ENCODE results near the gene ZNF263.

ZNF263 gene

GRCh38 chr16:3317315-3317999, 34.2 kb downstream of the ZNF263 start:
- no peak for ATAC-seq
- TF ChIP-seq ZNF70 (CRISPR knock-in tag; IDR thresholded peaks at IDR 0.05) (no peak), ISL1 (CRISPR knock-in tag; IDR thresholded peaks at IDR 0.05) (no peak), PATZ1 (CRISPR knock-in tag; IDR thresholded peaks at IDR 0.05; ENCODE audit: borderline replicate concordance) (no peak), ZNF8 (CRISPR knock-in tag; IDR thresholded peaks at IDR 0.05) (no peak), OSR1 (CRISPR knock-in tag; IDR thresholded peaks at IDR 0.05) (no peak), TSHZ2 (CRISPR knock-in tag; IDR thresholded peaks at IDR 0.05) (no peak), CSRNP3 (CRISPR knock-in tag; IDR thresholded peaks at IDR 0.05) (no peak), POU6F1 (CRISPR knock-in tag; IDR thresholded peaks at IDR 0.05; ENCODE audit: borderline replicate concordance, low read depth) (no peak), CREB5 (CRISPR knock-in tag; IDR thresholded peaks at IDR 0.05; ENCODE audit: low read depth) (no peak)

- no peak for TF ChIP-seq TOX (CRISPR knock-in tag; IDR thresholded peaks at IDR 0.05; ENCODE audit: borderline replicate concordance)
- TF ChIP-seq CSRNP3 (CRISPR knock-in tag; IDR thresholded peaks at IDR 0.05), result no peak
- no peak for TF ChIP-seq TSHZ2 (CRISPR knock-in tag; IDR thresholded peaks at IDR 0.05)
- TF ChIP-seq BACH2 (CRISPR knock-in tag; IDR thresholded peaks at IDR 0.05; ENCODE audit: borderline replicate concordance), result no peak
- no peak for TF ChIP-seq ESRRG (CRISPR knock-in tag; IDR thresholded peaks at IDR 0.05)
- no peak for TF ChIP-seq ARNTL (CRISPR knock-in tag; IDR thresholded peaks at IDR 0.05; ENCODE audit: borderline replicate concordance, low read depth)
- no peak for TF ChIP-seq GLIS3 (CRISPR knock-in tag; IDR thresholded peaks at IDR 0.05)
- no peak for ATAC-seq
Measured at GRCh38 chr16:3321816-3322215, 38.5 kb downstream of the ZNF263 start.
